NCI-H2107 treated with DMSO at 0.1 percent for 48 hours (cell line): ENCODE results near the gene TOX2.

ENCODE experiments used
- DNase-seq: peaks from one replicate; lab custom pipeline; 2025; ENCODE audit not compliant: unreplicated experiment; lab: John Stamatoyannopoulos, UW

The TOX2 gene

GRCh38 chr20:44117296-44118184 lies 202.9 kb downstream of the TOX2 start:
- no peak for DNase-seq

DNA sequence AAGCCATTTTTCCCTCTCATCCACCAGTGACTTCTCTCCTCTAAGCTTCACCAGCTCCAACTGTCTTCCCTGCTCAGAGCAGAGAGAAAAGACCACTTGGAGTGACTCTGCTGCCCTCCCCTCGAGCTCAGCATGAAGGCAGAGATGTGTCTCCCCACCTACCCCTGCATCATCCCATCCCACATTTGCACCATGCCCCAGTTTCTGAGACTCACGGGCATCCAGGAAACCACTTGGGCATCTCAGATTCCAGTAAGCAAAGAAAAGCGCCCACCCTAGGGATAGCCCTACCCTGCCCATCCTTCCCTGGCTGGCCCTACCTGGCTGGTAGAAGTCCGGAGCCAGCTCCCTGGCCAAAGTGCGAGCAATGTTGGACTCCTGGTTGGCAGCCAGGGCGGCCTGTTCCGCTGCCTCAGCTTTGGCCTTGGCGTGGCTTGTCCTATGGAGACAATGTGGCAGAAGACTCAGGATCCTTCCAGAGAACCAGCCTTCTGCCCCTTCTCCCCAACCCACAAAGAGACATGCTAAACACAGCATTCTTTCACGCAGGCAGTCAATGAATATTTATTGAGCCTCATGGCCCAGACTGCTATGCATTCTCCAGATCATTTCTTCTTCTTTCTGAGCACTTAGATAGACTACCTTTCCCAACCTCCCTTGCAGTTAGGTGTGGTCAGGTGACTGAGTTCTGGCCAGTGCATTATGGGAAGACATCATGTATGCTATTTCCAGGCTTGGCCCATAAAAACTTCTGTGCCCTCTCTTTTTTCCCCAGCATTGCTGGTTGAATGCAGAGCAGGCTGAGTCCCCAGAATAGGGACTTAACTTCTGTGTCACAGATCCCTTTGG lies 203.8 kb downstream of the TOX2 start:
- DNase-seq = no peak
